A549 treated with AZD9567 at 1 μM for 4 hours (cell line): Measurements from ENCODE around the gene OIP5. TPM values are rescaled to one million over a fixed set of nuclear protein-coding genes. Genes with fewer than 3 reads are reported as not detected.

ENCODE experiments used
- total RNA-seq: library from RNA; stranded (reverse); fragments of 200-300 nt; extraction: Qiagen RNA extraction; gene quantifications from 5 replicates; pipeline ENCODE4 v1.2.3, GENCODE V29; 2022; ENCODE audit not compliant: insufficient read depth

The OIP5 gene
- total RNA-seq: 8.1 to 14.9 TPM (median 12.4 TPM) in 5 replicates

DNA sequence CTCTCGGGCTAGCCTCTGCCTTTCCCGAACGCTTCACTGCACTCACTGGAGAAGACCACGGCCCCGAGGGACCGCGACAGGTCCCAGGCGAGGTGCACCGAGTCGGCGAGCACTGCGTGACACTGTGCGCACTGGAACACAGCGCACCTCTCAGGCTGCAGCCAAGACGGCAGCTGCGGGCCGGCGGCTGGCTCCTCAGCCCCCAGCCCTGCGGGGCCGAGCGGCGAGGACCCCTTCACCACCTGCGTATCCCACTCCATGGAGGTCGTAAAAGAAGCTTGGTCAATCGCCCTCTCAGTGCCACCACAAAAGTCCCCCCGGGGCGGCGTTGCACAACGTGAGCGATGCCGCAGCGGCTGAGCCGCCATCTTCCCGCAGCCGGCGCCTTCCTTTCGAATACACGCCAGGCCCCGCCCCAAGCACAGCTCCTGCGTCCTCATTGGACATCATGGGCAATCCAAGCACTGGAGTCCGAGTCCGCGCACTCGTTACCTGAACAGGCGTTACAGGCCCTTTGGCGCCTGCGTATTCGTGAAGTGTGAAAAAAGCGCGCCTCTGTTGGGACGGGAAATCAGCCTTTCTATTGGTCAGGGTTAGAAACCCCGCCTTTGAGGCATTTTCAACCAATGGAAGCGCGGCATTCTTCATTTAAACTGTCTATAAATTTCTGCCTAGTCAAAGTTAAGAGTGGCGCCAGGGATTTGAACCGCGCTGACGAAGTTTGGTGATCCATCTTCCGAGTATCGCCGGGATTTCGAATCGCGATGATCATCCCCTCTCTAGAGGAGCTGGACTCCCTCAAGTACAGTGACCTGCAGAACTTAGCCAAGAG, at the start of gene OIP5, which contains the start of gene NUSAP1:
Gene OIP5, minus strand, starts transcription at position 398 of the 832 bp plus-strand sequence. Its CDS starts 30 bp downstream, at position 368.
Gene NUSAP1, plus strand, starts transcription at position 688 of the 832 bp plus-strand sequence. Its CDS starts 77 bp downstream, at position 765.

Other genes starting within 250 kb of the OIP5 start
- gene INO80, start 216.3 kb downstream of the OIP5 start, total RNA-seq: 11.8 to 14.4 TPM (median 13.3 TPM) in 5 replicates
- 0.15 to 0.24 TPM in 2 of 5 replicates, not detected in the others for gene EXD1, start 101.8 kb downstream of the OIP5 start, total RNA-seq
- gene CHP1, start 101.3 kb downstream of the OIP5 start, total RNA-seq: 46.5 to 69.5 TPM (median 51.0 TPM) in 5 replicates
- 47.5 to 66.6 TPM (median 63.2 TPM) in 5 replicates for gene NUSAP1, start 290 bp upstream of the OIP5 start, total RNA-seq
- gene NDUFAF1, start 69.9 kb upstream of the OIP5 start, total RNA-seq: 12.1 to 24.0 TPM (median 13.5 TPM) in 5 replicates
- gene RTF1, start 84.5 kb upstream of the OIP5 start, total RNA-seq: 19.2 to 37.4 TPM (median 21.5 TPM) in 5 replicates
- 2.6 to 5.2 TPM (median 4.2 TPM) in 5 replicates for gene ITPKA, start 161.3 kb upstream of the OIP5 start, total RNA-seq
- gene LTK, start 181.2 kb upstream of the OIP5 start, total RNA-seq: 0.05 to 0.14 TPM (median 0.05 TPM) in 4 of 5 replicates, not detected in the other
- 11.1 to 18.7 TPM (median 12.3 TPM) in 5 replicates for gene RPAP1, start 211.7 kb upstream of the OIP5 start, total RNA-seq
- 12.9 to 14.9 TPM (median 14.2 TPM) in 5 replicates for gene TYRO3, start 226.6 kb upstream of the OIP5 start, total RNA-seq